Stimulated activated CD8-positive, alpha-beta memory T cell treated with anti-CD3 and anti-CD28 coated beads, Interleukin-12 subunit alpha, Interleukin-12 subunit beta, amount 100 ng/mL, for 24 hours (primary cell): Measurements from ENCODE around the gene CAV3.

Experiments used
- DNase-seq: peaks from one replicate; pipeline ENCODE4 v3.0.0-alpha.2; 2020; ENCODE audit errors: extremely low read depth

The CAV3 gene

GRCh38 chr3:8734908-8735307 is 1.3 kb downstream of the CAV3 start:
- no peak for DNase-seq

DNA sequence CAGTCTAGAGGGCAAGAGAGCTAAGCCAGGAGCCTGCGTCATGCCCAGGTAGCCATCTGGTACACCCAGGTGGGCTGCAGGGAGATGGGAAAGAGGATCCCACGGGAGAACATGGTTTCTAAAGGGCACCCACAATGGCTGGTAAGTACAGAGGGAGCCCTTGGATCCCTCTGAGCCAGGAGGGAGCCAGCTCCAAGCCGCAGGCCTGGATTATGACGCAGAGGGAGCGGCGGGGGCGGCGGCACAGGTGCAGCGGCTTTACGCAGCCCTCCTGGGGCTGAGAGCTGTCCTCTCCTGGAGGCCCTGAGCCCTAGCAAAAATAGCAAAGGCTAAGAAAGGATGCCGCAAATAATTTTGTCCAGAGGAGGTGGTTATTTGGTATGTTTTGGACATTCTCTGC is 2.8 kb downstream of the CAV3 start:
- DNase-seq = no peak

- DNase-seq = no peak
Observed at GRCh38 chr3:8737301-8737700, 3.7 kb downstream of the CAV3 start.

DNA sequence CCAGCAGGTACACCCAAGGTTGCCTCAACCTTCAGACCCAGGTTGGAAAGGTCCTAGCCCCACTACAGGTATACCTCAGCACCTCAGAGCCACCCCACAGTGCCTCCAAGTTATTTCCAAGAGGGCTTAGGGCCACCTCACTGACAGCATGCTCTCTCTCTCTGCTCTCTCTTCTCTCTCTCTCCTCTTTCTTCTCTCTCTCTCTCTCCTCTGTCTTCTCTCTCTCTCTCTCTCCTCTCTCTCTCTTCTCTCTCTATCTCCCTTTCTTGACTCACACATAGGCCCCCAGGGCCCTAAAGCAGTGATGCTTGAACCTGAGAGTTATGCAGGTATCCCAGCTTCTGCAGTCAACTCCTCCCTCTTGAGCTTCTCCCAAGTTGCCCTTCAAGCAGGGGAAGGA is 4.2 kb downstream of the CAV3 start:
- no peak for DNase-seq

- no peak for DNase-seq
Observed at GRCh38 chr3:8738639-8739038, 5.0 kb downstream of the CAV3 start.

GRCh38 chr3:8739757-8740504 is 6.3 kb downstream of the CAV3 start:
- no peak for DNase-seq

- no peak for DNase-seq
Observed at GRCh38 chr3:8741581-8742261, 8.1 kb downstream of the CAV3 start.

- DNase-seq = no peak
Observed at GRCh38 chr3:8743021-8743601, 9.5 kb downstream of the CAV3 start.

- DNase-seq = no peak
Observed at GRCh38 chr3:8743911-8744310, 10.3 kb downstream of the CAV3 start.

GRCh38 chr3:8745619-8746370 is 12.2 kb downstream of the CAV3 start:
- DNase-seq = no peak

DNA sequence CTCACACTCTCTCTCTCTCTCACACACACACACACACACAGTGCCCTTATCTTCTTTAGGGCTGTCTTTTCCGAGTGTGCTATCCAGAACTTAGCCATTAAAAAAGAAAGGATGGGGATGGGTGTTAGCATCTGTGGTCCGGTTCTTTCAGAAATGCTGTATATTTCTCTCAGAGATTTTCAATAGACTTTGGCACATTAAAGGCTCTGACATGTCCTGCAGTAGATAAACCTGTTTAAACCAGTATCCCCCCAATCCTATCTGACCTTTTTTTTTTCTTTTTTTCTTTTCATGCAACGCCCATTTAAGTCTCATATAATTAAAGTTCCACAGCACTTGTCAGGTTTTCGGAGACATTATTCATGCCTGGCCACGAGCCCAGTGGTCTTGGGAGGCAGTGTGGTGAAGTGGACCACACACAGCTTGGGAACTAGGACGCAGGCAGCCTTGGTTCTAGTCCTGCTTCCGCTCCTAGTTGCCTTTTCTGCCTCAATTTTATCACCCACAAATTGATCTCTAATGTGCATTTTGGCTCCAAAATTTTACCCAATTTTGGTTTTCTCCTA is 13.3 kb downstream of the CAV3 start:
- DNase-seq = no peak

- no peak for DNase-seq
Observed at GRCh38 chr3:8749316-8749715, 15.7 kb downstream of the CAV3 start.

- DNase-seq = no peak
Observed at GRCh38 chr3:8752832-8753231, 19.2 kb downstream of the CAV3 start.

DNA sequence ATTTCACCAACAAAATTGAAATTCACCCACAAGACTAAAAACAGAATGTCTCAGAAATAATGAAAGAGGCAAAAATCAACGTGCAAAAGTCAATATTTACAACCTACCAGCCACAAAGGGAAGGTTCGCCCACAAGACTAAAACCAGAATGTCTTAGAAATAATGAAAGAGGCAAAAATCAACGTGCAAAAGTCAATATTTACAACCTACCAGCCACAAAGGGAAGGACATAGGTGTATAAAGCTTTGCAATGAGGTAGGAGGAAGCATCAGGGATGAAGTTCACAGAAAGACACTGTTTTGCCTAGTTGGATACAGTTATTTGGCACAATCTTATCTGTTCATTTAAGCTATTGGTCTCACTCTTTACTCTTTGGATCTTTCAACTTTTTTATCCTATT is 21.5 kb downstream of the CAV3 start:
- DNase-seq = no peak

- no peak for DNase-seq
Observed at GRCh38 chr3:8755564-8756237, 22.1 kb downstream of the CAV3 start.

DNA sequence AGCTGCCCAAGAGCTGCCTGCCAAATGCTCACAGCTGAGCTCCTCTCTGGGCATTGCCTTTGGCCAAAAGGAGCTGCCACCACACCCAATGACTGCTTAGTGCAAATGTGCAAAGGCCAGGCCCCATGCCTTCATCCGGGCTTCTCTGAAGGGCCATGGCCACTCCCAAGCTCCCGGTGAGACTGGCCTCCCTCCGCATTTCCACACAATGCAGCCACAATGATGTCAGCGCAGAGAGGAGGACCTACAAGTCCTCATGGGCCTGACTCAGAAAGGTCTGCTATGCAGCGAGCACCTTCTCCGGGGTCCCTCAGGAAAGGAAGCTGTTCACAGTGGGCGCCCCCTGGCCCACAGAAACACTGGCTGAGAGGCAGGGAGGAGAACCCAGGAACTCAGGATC is 23.1 kb downstream of the CAV3 start:
- DNase-seq = no peak

DNA sequence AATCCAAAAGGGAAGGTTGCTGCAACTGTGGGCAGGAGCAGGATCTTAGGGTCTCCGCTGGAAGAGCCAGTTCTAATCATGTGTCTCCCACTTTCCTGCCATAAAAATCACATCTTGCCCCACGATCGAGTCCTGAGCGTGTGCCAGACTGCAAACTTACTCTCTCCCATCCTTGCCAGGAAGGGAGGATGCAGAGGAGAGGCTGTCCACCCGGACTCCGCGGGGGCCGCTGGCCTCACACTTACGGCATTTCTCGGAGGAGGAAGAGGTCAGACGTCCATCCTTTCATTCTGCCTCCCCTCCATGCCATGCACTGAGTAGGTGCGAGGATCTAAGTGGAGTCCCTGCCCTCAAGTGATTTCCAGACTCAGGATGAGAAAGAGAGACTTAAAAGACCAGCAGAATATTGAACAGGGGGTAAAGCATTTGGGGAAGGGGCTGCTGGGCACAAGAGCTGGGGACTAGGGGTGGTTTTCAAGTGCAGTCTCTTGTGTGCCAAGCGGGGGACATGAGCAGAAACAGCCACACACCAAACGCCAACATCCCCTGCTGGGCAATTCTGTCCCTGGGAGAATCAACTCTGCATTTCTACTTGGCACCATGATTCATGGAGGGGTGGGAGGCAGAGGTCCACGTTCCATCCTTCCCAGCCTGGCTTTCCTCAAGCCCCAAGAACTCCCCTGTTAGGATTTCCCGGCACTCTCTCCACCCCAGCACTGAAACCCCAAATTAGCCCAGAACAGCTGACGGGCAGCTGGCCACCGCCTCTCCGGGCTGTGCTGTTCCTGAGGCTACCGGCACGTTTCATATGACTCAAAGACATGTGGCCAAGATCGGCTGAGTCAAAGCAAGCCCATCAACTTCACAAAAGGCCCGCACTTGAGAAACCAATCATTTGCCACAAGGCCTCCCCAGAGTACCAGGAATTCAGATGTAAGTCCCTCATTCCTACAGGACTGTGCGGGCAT is 24.2 kb downstream of the CAV3 start:
- DNase-seq = no peak

DNA sequence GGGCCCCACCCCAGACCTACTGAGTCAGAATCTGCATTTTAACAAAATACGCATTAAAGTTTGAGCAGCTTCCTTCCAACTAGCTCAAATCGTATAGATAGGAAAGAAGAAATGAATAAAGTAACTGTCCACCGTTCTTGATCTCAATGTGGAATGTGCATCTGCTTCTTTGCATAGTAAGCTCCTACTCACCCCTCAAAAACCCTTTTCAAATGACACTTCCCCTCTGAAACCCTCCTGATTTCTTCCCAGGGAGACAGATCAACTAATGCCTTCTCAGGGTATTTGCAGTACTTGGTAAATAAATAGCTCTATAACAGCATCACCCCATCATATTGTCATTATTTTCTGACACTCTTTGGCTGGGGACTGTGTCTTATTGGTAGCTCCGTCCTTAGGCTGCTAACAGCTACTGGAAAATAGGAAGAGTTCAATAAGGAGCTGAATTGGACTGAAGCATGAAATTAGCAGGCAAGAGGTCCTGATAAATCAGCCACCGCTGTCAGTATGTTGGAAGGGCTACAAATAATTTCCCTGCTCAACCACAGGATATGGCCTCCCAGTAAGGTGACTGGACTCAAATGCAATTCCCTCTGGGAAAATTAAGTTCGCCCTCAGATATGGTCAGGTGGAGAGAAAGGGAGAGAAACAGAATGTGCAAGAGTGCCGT is 25.6 kb downstream of the CAV3 start:
- no peak for DNase-seq

DNA sequence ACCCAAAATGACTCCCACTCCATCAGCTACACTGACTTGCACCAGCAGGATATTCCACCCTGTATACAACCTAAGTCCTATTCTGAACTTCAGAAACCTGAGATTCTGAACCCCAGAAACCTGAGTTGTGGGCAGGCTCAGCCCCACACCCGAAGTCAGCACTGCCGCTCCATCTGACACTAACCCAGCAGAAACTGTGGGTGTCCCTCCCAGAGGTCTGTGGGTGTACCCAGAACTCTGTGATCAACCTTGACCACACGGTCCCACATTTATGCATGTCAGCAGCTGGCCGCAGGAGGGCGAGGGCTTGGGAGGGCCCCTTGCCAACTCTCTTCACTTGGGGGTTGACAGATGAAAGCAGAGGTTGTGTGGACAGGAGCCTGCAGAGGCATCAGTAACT is 26.5 kb downstream of the CAV3 start:
- DNase-seq = no peak

GRCh38 chr3:8760506-8760905 is 26.9 kb downstream of the CAV3 start:
- DNase-seq = no peak
